T-helper 22 cell (primary cell): ENCODE data around the gene TBC1D28.
A peak's percentile ranks its signal among the peaks of the same experiment; 100 is the strongest.
"Not testable (repeated sequence)": the region's sequence is repeated elsewhere in the genome, so short reads cannot be mapped to it uniquely, and the experiment has no call there.

Source experiments
- DNase-seq: peaks from one replicate; pipeline ENCODE4 v3.0.0-alpha.2; 2020; ENCODE audit warnings: low read depth

The TBC1D28 gene

DNA sequence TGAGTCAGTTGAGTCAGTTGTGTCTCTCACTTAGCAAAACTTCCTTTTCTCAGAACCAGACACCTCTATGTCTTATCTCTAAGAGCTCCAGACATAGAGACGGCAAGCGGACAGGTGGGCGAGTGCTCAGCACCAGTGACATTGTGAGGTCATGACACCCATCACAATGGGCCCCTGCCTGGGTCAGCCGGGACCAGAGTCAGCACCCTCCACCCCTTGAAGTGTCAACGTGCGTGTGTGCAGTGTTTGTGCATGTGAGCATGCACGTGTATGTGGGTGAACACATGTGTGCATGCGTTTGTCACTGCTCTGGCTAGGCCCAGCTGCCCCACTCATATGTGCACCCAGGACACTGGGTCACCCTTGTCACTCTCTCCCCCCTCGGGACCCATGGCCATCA, at the start of gene TBC1D28:
TBC1D28 (minus strand) TSS at position 101 of the 400 bp plus-strand sequence. CDS start 3,039 bp downstream, outside the sequence.
- DNase-seq, result not testable (repeated sequence)

DNA sequence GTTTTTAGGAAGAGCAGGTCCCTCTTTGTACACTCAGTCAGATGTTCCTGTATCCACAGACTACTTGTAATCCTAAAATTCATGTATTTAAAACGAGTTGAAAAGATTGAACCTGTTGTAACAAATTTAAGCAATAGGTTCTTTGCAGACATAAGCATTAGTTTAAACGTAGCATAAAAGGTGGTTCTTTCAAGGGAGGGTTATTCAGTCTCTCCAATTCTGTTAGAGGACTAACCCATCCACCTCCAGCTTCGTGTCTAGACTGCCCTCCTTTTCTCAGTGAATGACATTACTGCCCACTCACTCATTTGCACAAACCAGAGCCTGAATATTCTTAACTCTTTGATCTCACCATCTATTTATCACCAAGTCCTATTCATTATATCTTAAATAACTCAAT, 38.5 kb upstream of the TBC1D28 start:
- not testable (repeated sequence) for DNase-seq

DNA sequence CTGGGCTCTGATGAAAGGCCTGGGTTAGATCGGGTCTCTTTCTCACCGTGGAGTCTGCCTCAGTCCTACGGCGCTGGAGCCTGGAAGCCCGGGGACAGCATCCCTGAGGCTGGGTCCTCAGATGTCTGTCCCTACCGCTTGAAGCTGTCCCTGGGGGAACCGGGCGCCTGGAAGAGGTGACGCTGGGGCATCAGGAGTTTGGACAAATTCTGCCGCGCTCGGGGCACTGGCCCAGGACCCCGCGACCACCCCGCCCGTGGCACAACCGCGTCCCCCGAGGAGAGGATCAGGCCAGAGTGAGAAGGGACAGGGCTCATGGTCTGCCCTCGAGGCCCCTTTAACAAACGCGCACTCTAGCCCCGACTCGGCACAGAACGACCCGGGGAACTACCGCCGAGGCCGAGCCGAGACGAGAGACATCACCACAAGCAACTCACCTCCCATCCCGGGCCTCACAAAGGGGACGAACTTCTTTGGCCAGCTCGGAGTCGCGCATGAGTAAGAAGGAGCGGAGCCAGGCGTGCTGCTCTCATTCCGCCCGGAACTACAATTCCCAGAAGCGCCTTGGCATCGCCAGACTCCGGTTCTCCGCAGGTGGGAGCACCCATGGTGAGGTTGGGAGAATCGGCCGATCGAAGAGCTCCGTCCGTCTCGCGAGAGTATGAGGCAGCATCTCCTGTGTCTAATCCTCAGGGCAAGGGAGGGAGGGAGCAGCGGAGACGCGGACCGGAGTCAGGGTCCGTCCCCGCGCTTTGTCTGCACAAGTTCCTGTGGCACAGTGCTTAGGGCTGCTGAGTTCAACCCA, 37.8 kb upstream of the TBC1D28 start, which contains the start of gene FOXO3B:
FOXO3B (minus strand) TSS at position 548 of the 805 bp plus-strand sequence. CDS start 663 bp downstream, outside the sequence.
- DNase-seq, result peak; percentile 70

- DNase-seq, result not testable (repeated sequence)
Measured at GRCh38 chr17:18677381-18677780, 33.2 kb upstream of the TBC1D28 start.

GRCh38 chr17:18676928-18677327, 32.7 kb upstream of the TBC1D28 start:
- DNase-seq, result not testable (repeated sequence)

DNA sequence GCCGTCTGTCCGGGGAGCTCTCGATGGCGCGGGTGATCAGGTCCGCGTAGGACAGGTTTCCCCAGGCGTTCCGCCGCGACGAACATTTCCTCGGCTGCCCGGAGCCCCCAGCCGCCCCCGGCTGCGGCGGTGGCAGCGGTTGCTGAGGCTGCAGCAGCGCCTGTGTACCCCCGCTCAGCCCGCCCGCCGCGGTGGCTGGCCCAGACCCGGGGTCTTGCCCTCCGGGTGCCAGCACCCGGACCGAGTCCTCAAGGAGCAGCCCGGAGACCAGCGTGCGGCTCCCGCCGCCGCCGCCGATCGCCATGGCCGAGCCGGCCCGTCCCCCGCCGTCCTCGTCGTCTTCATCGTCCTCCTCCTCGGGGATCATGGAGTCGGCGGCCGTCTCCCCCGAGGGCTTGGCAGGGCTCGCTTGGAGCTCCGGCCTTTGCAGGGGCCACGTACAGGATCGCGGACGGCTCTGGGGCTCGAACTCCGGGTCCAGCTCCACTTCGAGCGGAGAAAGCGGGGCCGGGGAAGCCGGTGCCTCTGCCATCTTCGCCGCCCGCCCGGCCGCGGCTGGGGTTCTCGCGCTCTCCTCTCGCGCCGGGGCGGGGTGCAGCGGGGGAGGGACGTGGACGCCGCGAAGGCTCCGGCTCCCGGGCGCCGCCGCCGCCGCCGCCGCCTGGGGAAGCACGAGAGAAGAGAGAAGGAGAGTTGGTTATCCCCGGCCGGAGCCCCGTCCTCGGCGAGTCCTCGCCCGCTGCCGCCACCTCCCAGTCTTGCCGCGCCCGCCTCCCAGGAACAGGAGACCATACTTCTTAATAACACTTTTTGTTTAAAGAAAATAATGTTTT, 28.4 kb upstream of the TBC1D28 start:
- not testable (repeated sequence) for DNase-seq

GRCh38 chr17:18668625-18669024, 24.4 kb upstream of the TBC1D28 start:
- not testable (repeated sequence) for DNase-seq

DNA sequence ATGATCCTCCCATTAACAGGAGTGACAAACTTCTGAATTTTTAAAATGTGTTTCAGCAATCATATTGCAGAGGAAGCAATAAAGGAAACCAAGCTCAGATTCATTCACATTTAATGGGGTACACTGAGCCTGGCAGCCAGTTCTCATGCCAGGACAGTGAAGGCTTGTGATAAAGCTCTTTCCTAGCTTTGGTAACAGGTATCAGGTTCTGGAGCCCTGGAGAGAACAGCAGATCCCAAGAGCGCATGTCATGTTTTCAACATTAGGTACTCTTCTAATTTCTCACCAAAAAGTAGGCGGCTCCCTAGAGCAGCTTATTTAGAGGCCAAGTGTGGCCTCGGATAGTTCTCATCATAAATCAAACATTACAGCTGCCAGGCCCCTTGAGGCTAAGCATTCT, 23.3 kb upstream of the TBC1D28 start:
- not testable (repeated sequence) for DNase-seq

- DNase-seq, result not testable (repeated sequence)
Measured at GRCh38 chr17:18666326-18666725, 22.1 kb upstream of the TBC1D28 start.

- not testable (repeated sequence) for DNase-seq
Measured at GRCh38 chr17:18661924-18662624, 17.9 kb upstream of the TBC1D28 start.

DNA sequence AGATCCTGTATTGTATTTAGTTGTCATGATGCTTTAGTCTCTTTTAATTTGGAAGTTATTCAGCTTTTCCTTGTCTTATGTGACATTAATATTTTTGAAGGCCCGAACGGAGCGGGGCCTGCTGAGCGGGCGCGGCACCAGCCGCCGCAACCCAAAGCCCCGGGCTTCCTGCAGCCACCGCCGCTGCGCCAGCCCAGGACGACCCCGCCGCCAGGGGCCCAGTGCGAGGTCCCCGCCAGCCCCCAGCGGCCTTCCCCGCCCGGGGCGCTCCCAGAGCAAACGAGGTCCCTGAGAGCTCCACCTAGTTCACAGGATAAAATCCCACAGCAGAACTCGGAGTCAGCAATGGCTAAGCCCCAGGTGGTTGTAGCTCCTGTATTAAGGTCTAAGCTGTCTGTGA, 5.9 kb upstream of the TBC1D28 start:
- DNase-seq, result not testable (repeated sequence)

DNA sequence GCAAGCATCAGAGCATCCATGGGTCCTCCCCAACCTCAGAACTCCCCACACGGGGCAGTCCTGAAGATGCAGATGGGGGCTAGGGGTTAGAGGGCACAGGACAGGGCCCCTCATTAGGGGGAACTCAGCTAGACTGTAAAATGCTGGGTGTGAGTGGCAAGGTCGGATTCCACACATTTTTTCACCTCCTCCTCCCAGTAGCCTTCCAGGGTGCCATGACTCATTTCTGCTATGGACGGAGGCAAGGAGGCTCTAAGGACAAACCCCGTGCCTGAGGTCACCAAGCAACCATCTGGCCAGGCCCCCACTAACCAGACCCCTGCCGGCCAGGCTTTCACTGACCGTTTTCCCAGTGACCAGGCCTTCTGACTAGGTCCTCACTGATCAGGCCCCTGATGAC, 1.1 kb downstream of the TBC1D28 start:
- DNase-seq, result not testable (repeated sequence)

DNA sequence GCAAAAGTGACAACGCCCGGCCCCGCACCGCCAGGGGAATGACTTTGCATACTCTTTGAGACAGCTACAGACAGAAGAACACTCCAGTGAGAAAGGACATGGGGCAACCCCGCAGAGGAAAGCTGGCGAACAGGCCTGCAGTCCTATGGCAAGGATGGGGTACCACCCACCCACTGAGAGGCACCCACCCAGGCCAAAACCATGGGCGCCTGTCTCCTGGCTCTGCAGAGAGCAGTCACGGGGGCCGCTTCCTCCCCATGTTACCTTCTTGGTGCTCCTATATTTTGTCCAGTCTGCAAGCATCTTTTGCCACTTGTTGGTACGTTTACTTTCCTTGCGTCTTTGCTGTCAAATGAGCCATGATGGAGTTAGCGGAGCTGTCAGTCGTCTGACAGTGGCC, 5.8 kb downstream of the TBC1D28 start:
- DNase-seq, result not testable (repeated sequence)

DNA sequence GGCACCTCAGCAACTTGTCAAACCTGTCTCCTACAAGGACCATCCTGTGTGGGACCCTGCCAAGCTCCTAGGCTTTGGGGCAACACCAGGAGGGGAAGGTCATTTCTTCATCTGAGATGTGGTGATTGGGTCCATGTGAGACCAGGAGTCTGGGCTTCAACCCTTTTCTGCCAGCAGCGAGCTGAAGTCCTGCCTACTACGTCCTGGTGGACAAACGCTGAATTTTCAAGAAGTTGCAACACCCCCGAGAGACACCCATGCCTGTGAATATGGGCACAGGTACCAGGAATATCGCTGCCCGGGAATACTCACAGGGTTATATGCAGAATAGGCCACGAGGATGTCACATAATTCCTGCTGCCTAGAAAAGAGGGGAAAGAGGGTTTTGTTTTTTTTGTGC, 8.0 kb downstream of the TBC1D28 start:
- not testable (repeated sequence) for DNase-seq

DNA sequence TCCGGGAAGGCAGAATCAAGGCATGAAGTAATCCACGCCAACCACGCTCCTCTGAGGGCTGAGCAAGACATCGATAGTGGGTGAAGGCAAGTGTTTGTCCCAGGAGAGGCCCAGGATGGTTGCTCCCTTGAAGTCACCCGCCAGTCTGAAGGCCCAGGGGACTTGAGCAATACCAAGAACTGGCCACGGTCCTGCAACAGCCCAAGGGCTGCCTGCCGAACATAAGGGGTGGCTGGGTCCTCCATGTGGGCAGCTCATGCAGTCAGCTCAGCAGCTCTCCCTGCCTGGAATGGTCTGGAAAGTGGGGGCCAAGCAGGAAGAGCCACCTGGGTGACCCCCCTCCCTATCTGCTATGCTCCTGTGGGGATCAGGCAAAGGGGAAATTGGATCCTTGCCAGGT, 8.4 kb downstream of the TBC1D28 start:
- not testable (repeated sequence) for DNase-seq

- DNase-seq, result not testable (repeated sequence)
Measured at GRCh38 chr17:18634550-18635263, 9.5 kb downstream of the TBC1D28 start.

DNA sequence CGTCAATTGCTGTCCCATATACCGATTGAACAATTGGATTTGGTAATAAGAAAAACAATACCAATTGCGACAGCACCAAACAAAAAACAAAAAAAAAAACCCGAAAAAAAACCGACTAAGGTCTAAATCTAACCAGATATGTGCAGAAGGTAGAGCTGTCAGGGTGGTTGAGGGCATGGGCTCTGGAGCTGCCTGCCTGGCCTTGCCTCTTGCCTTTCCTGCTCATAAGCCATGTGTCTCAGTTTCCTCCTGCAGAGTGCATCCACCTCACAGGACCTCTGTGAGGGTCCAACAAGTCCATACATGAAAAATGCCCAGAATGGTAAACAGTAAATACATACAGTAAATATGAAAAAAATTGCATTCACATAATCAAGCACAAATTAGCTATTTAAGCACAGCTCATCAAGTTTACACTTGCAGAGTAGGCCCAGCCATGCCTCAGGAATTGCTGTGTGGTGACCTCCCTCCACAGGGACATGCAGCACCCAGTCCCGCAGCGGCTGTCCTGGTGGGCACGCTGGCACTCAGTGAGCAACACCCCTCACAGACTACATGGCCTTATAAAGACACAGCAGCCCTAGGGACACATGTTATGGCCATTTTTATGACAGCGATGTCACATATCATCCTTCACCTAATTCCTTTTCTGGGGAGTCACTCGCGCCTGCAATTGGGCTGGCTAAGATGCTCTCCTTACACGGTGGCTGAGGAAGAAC, 17.9 kb downstream of the TBC1D28 start:
- no peak for DNase-seq

GRCh38 chr17:18625509-18626104, 18.6 kb downstream of the TBC1D28 start:
- peak; percentile 80 for DNase-seq

DNA sequence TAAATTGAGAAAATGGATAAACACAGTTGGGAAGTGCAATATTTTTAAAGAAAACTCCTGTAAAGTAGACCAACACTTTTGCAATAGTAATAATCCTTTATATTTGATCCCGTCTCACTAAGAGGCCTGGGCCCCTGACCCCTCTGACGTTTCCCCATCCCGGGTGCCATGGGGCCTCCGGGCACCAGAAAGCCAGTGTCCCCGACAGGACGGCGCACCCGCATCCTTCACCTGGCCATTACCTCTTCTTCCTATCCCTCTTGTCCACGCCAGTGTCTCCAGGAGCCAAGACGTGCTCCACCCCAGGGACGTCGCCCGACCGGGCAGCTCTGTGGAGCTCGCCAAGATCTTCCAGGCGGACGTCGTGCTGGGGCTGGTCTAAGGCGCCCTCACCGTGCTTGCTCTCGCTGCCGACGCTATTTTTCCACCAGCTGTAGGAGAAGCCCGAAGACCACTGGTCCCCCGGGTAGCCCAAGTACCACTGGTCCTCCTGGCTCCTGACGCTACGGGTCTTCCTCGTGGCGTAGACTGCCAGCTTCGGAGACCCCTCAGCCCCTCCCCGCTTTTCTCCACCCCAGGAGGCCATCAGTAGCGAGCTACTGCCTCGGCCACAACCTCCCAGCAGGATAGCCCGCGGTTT, 19.2 kb downstream of the TBC1D28 start:
- DNase-seq, result not testable (repeated sequence)

- DNase-seq, result not testable (repeated sequence)
Measured at GRCh38 chr17:18617613-18618012, 26.6 kb downstream of the TBC1D28 start.
